Osteocyte (in vitro differentiated cells): ENCODE measurements around the gene ACAP2. TPM values are rescaled to one million over a fixed set of nuclear protein-coding genes. Genes with fewer than 3 reads are reported as not detected.

Experiments
- DNase-seq: peaks from one replicate; pipeline ENCODE4 v3.0.0; 2021; ENCODE audit warnings: mixed read lengths; ENCODE audit not compliant: unreplicated experiment; ENCODE audit errors: extremely low spot score
- H3K27ac Mint-ChIP-seq: one replicate; pipeline ENCODE4 v1.8.0; 2021; ENCODE audit warnings: mild to moderate bottlenecking, mixed read lengths; ENCODE audit not compliant: unreplicated experiment
- H3K27me3 Mint-ChIP-seq: one replicate; pipeline ENCODE4 v1.8.0; 2021; ENCODE audit warnings: mixed read lengths; ENCODE audit not compliant: unreplicated experiment
- H3K36me3 Mint-ChIP-seq: one replicate; pipeline ENCODE4 v1.8.0; 2021; ENCODE audit warnings: mixed read lengths; ENCODE audit not compliant: unreplicated experiment
- H3K4me1 Mint-ChIP-seq: one replicate; pipeline ENCODE4 v1.8.0; 2021; ENCODE audit warnings: mixed read lengths; ENCODE audit not compliant: unreplicated experiment
- H3K4me3 Mint-ChIP-seq: one replicate; pipeline ENCODE4 v1.8.0; 2021; ENCODE audit warnings: mild to moderate bottlenecking, moderate library complexity, mixed read lengths; ENCODE audit not compliant: unreplicated experiment
- H3K9me3 Mint-ChIP-seq: one replicate; pipeline ENCODE4 v1.8.0; 2021; ENCODE audit warnings: mixed read lengths; ENCODE audit not compliant: unreplicated experiment
- CTCF ChIP-seq: fragments of 200-600 bp; sonication (generic); IDR thresholded peaks from 2 replicates; pipeline ENCODE4 v1.5.0; 2021; ENCODE audit warnings: antibody characterized with exemption, mild to moderate bottlenecking, moderate library complexity
- total RNA-seq: library from RNA; stranded (reverse); gene quantifications from 2 replicates; pipeline ENCODE4 v1.2.1, GENCODE V29; 2021

The ACAP2 gene
- total RNA-seq, 1 donor from 2014 or later, result 55.1 TPM

- DNase-seq, result no peak
- Mint-ChIP-seq H3K27me3 (no peaks in the 10 kb centered on the region), H3K4me3 (no peak overlapping the region), H3K27ac (no peak overlapping the region), H3K9me3 (no peaks in the 10 kb centered on the region), H3K36me3 (peaks cover 9% of the 10 kb centered on the region), H3K4me1 (peaks cover 12% of the 10 kb centered on the region)
- no peak for TF ChIP-seq CTCF
Measured at GRCh38 chr3:195411836-195412235, 31.0 kb downstream of the ACAP2 start.

- Mint-ChIP-seq H3K9me3 (no peaks in the 10 kb centered on the region), H3K27ac (no peak overlapping the region), H3K4me3 (no peak overlapping the region), H3K27me3 (no peaks in the 10 kb centered on the region), H3K36me3 (peaks cover 13% of the 10 kb centered on the region), H3K4me1 (peaks cover 12% of the 10 kb centered on the region)
- DNase-seq, result no peak
- TF ChIP-seq CTCF, result no peak
Measured at GRCh38 chr3:195410546-195410945, 32.3 kb downstream of the ACAP2 start.

- Mint-ChIP-seq H3K27me3 (no peaks in the 10 kb centered on the region), H3K36me3 (peaks cover 13% of the 10 kb centered on the region), H3K4me1 (peaks cover 6% of the 10 kb centered on the region), H3K4me3 (no peak overlapping the region), H3K27ac (no peak overlapping the region), H3K9me3 (no peaks in the 10 kb centered on the region)
- no peak for TF ChIP-seq CTCF
- DNase-seq, result no peak
Measured at GRCh38 chr3:195407531-195408409, 35.0 kb downstream of the ACAP2 start.

- DNase-seq, result no peak
- H3K27me3 Mint-ChIP-seq, result no peaks in the 10 kb centered on the region
- peaks cover 6% of the 10 kb centered on the region for H3K4me1 Mint-ChIP-seq
- H3K4me3 Mint-ChIP-seq, result no peak overlapping the region
- peaks cover 13% of the 10 kb centered on the region for H3K36me3 Mint-ChIP-seq
- TF ChIP-seq CTCF, result no peak
- no peaks in the 10 kb centered on the region for H3K9me3 Mint-ChIP-seq
- H3K27ac Mint-ChIP-seq, result no peak overlapping the region
Measured at GRCh38 chr3:195405651-195406050, 37.2 kb downstream of the ACAP2 start.

- H3K27ac Mint-ChIP-seq, result no peak overlapping the region
- no peak for TF ChIP-seq CTCF
- no peaks in the 10 kb centered on the region for H3K27me3 Mint-ChIP-seq
- H3K9me3 Mint-ChIP-seq, result no peaks in the 10 kb centered on the region
- DNase-seq, result no peak
- H3K36me3 Mint-ChIP-seq, result peaks cover 4% of the 10 kb centered on the region
- no peak overlapping the region for H3K4me3 Mint-ChIP-seq
- peaks cover 6% of the 10 kb centered on the region for H3K4me1 Mint-ChIP-seq
Measured at GRCh38 chr3:195403841-195404408, 38.9 kb downstream of the ACAP2 start.
